TTC549 (cell line): Measurements from ENCODE around the gene BMPR1A.

Source experiments
- FAIRE-seq: peaks from 2 replicates; lab custom pipeline; 2012; peaks lifted over from hg19 to GRCh38; lab: Jason Lieb, UNC

Gene BMPR1A

GRCh38 chr10:86803156-86803555 lies 46.7 kb downstream of the BMPR1A start:
- FAIRE-seq, result no peak

- FAIRE-seq, result no peak
These were observed 48.4 kb downstream of the BMPR1A start for GRCh38 chr10:86804805-86805204.

- no peak for FAIRE-seq
These were observed 56.7 kb downstream of the BMPR1A start for GRCh38 chr10:86813101-86813500.

GRCh38 chr10:86813982-86814381 lies 57.6 kb downstream of the BMPR1A start:
- no peak for FAIRE-seq

GRCh38 chr10:86815035-86815617 lies 58.7 kb downstream of the BMPR1A start:
- no peak for FAIRE-seq

GRCh38 chr10:86815640-86816039 lies 59.2 kb downstream of the BMPR1A start:
- no peak for FAIRE-seq

- no peak for FAIRE-seq
These were observed 60.8 kb downstream of the BMPR1A start for GRCh38 chr10:86817246-86817645.

GRCh38 chr10:86819567-86819966 lies 63.1 kb downstream of the BMPR1A start:
- FAIRE-seq, result no peak

GRCh38 chr10:86820509-86820908 lies 64.1 kb downstream of the BMPR1A start:
- FAIRE-seq, result no peak

- FAIRE-seq, result no peak
These were observed 65.1 kb downstream of the BMPR1A start for GRCh38 chr10:86821388-86821999.

- FAIRE-seq, result no peak
These were observed 67.1 kb downstream of the BMPR1A start for GRCh38 chr10:86823565-86823964.

- no peak for FAIRE-seq
These were observed 67.7 kb downstream of the BMPR1A start for GRCh38 chr10:86824151-86824550.

GRCh38 chr10:86825366-86825765 lies 68.9 kb downstream of the BMPR1A start:
- no peak for FAIRE-seq

GRCh38 chr10:86827639-86828038 lies 71.2 kb downstream of the BMPR1A start:
- no peak for FAIRE-seq

GRCh38 chr10:86828145-86828544 lies 71.7 kb downstream of the BMPR1A start:
- no peak for FAIRE-seq

- no peak for FAIRE-seq
These were observed 73.1 kb downstream of the BMPR1A start for GRCh38 chr10:86829472-86829871.

GRCh38 chr10:86830043-86830591 lies 73.7 kb downstream of the BMPR1A start:
- no peak for FAIRE-seq

GRCh38 chr10:86833969-86834368 lies 77.5 kb downstream of the BMPR1A start:
- no peak for FAIRE-seq

GRCh38 chr10:86836044-86836443 lies 79.6 kb downstream of the BMPR1A start:
- FAIRE-seq, result no peak

- FAIRE-seq, result no peak
These were observed 81.2 kb downstream of the BMPR1A start for GRCh38 chr10:86837663-86838062.

- FAIRE-seq, result no peak
These were observed 84.1 kb downstream of the BMPR1A start for GRCh38 chr10:86840498-86840897.

GRCh38 chr10:86846088-86846487 lies 89.7 kb downstream of the BMPR1A start:
- FAIRE-seq, result no peak

- no peak for FAIRE-seq
These were observed 92.3 kb downstream of the BMPR1A start for GRCh38 chr10:86848747-86849146.
